Measurements from ENCODE around the gene DRGX.

DNA sequence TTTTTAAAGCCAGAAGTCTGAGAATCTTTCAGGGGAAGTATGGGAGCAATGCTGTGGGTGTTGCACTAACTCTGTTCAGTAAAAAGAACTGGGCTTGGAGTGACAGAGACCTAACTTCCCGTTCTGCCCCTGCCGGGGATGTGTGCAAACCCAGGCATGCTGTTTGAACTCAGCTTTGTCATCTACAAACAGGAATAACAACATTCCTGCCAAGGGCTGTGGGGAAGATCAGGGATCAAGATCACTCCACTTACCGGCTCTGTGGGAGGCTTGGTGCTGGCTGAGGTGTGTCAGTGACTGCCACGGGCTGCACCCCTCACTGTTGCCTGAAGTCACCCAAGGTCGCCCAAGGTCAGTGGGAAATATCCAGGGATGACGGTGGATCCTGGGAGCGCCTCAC is 23.1 kb upstream of the DRGX start:
- TF ChIP-seq, protein P1, sequence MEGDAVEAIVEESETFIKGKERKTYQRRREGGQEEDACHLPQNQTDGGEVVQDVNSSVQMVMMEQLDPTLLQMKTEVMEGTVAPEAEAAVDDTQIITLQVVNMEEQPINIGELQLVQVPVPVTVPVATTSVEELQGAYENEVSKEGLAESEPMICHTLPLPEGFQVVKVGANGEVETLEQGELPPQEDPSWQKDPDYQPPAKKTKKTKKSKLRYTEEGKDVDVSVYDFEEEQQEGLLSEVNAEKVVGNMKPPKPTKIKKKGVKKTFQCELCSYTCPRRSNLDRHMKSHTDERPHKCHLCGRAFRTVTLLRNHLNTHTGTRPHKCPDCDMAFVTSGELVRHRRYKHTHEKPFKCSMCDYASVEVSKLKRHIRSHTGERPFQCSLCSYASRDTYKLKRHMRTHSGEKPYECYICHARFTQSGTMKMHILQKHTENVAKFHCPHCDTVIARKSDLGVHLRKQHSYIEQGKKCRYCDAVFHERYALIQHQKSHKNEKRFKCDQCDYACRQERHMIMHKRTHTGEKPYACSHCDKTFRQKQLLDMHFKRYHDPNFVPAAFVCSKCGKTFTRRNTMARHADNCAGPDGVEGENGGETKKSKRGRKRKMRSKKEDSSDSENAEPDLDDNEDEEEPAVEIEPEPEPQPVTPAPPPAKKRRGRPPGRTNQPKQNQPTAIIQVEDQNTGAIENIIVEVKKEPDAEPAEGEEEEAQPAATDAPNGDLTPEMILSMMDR (IDR thresholded peaks at IDR 0.05; ENCODE audit: low read depth, low read length): no peak
- no peak for TF ChIP-seq POLR2A (IDR thresholded peaks at IDR 0.05; ENCODE audit: extremely low read depth, insufficient read length)
- TF ChIP-seq, protein P2, sequence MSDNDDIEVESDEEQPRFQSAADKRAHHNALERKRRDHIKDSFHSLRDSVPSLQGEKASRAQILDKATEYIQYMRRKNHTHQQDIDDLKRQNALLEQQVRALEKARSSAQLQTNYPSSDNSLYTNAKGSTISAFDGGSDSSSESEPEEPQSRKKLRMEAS (IDR thresholded peaks at IDR 0.05; ENCODE audit: low read depth, low read length): no peak

Measured in NB4 (cell line).